ENCODE results near the gene UGT1A1.
"Not testable (repeated sequence)": the region's sequence is repeated elsewhere in the genome, so short reads cannot be mapped to it uniquely, and the experiment has no call there.

The UGT1A1 gene

GRCh38 chr2:233760043-233760442 is at the start of gene UGT1A1:
Gene UGT1A1 (plus strand): TSS chr2:233760270. CDS start chr2:233760288, 18 bp downstream.
- no peak for DNase-seq

GRCh38 chr2:233711312-233712008 is 48.6 kb upstream of the UGT1A1 start:
- DNase-seq, result peak; percentile 70

- DNase-seq, result no peak
Observed at GRCh38 chr2:233712611-233713261, 47.3 kb upstream of the UGT1A1 start, which contains the start of gene UGT1A5. Gene UGT1A5 (plus strand): TSS chr2:233712907. CDS start chr2:233712992, 85 bp downstream.

GRCh38 chr2:233713262-233713615 is 46.8 kb upstream of the UGT1A1 start:
- no peak for DNase-seq

GRCh38 chr2:233714121-233714520 is 45.9 kb upstream of the UGT1A1 start:
- DNase-seq, result no peak

- DNase-seq, result no peak
Observed at GRCh38 chr2:233718552-233718951, 41.5 kb upstream of the UGT1A1 start, which contains the start of gene UGT1A4. Gene UGT1A4 (plus strand): TSS chr2:233718736. CDS start chr2:233718821, 85 bp downstream.

- no peak for DNase-seq
Observed at GRCh38 chr2:233728723-233729301, 31.3 kb upstream of the UGT1A1 start, which contains the start of gene UGT1A3. Gene UGT1A3 (plus strand): TSS chr2:233729042. CDS start chr2:233729127, 85 bp downstream.

GRCh38 chr2:233736868-233737653 is 23.0 kb upstream of the UGT1A1 start:
- DNase-seq, result not testable (repeated sequence)

- DNase-seq, result no peak
Observed at GRCh38 chr2:233740870-233741269, 19.2 kb upstream of the UGT1A1 start.

GRCh38 chr2:233743464-233744259 is 16.4 kb upstream of the UGT1A1 start:
- DNase-seq, result no peak

- no peak for DNase-seq
Observed at GRCh38 chr2:233745073-233745755, 14.9 kb upstream of the UGT1A1 start.

- DNase-seq, result not testable (repeated sequence)
Observed at GRCh38 chr2:233745838-233746237, 14.2 kb upstream of the UGT1A1 start.

- no peak for DNase-seq
Observed at GRCh38 chr2:233746475-233747282, 13.4 kb upstream of the UGT1A1 start.

- no peak for DNase-seq
Observed at GRCh38 chr2:233747283-233747544, 12.9 kb upstream of the UGT1A1 start.

GRCh38 chr2:233750689-233751088 is 9.4 kb upstream of the UGT1A1 start:
- DNase-seq, result not testable (repeated sequence)

GRCh38 chr2:233751212-233752009 is 8.7 kb upstream of the UGT1A1 start:
- not testable (repeated sequence) for DNase-seq

GRCh38 chr2:233754872-233755611 is 5.0 kb upstream of the UGT1A1 start:
- no peak for DNase-seq

- DNase-seq, result no peak
Observed at GRCh38 chr2:233756429-233757081, 3.5 kb upstream of the UGT1A1 start.

- DNase-seq, result no peak
Observed at GRCh38 chr2:233758141-233758540, 1.9 kb upstream of the UGT1A1 start.

All from EL (cell line).